ENCODE data around the gene RIMS4. TPM values are rescaled to one million over a fixed set of nuclear protein-coding genes. Genes with fewer than 3 reads are reported as not detected.

Gene RIMS4
- total and polyA plus RNA-seq, 10 of the 15 experiments (the other 5 are each of a cell fraction or from before 2014, with no cell fraction given): under 0.01 to 0.07 (median 0.05) TPM; not detected in 5

DNA sequence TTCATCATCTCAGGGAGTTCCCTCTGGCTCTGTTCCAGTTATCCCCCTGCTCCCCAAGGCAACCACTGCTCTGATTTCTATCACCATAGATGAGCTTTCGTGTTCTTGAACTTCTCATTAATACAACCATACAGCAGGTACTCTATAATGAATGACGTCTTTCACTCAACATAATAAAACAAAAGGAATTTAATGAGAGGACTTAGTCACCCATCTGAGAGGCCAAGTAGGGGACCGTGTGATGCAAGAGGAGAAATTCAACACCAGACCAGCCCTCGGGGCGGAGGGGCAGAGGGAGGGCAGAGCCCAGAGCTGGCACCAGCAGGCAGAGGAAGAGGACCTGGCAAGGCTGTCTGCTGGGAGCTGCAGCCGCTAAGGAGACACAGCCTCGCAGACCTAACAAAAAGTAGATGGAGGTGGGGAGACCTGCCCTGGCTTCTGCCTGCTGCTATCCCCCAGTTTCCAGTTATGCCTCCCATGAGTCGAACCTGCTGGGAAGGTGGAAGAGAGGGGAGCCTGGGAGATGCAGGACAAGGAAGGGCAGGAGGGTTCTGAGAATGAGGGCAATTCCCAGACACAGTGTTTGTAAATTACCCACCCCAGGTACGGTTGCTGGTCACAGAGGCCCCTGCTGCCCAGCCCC lies 81.4 kb downstream of the RIMS4 start:
- Histone ChIP-seq H3K4me2 (ENCODE audit: control insufficient read depth, insufficient read depth) (no peak overlapping the region), H3K36me3 (ENCODE audit: control insufficient read depth in 2 of 2, insufficient read depth in 2 of 2, low read length in 1 of 2) (no peaks in the 10 kb centered on the region), H3K4me1 (ENCODE audit: control insufficient read depth, insufficient read depth, low read length) (peaks cover 7% of the 10 kb centered on the region), H3K27ac (ENCODE audit: control insufficient read depth, insufficient read depth) (no peak overlapping the region), H2AFZ (ENCODE audit: control insufficient read depth, low read depth, low read length) (no peak overlapping the region), H3K4me3 (no peak overlapping the region), H4K20me1 (ENCODE audit: control insufficient read depth, insufficient read depth) (no peaks in the 10 kb centered on the region), H3K9ac (ENCODE audit: control insufficient read depth, insufficient read depth, low read length) (no peak overlapping the region), H3K9me3 (replicated peaks; ENCODE audit: control insufficient read depth, insufficient read depth, low read length) (no peaks in the 10 kb centered on the region; the same call in 2 of the 3 replicates), H3K27me3 (replicated peaks in 1 of 2; ENCODE audit: control insufficient read depth in 2 of 2, insufficient read depth in 2 of 2, low read length in 1 of 2) (no peaks in the 10 kb centered on the region; a peak in 1 of 4 replicates), H3K79me2 (ENCODE audit: control insufficient read depth, insufficient read depth, low read length) (no peaks in the 10 kb centered on the region)
- ChIA-PET RAD21 (ENCODE audit: unreplicated experiment) (no interaction called here), CTCF (interaction anchor here (8.2 kb wide), 1 partner anchor 45 kb away, joined by 91 read pairs; no protein-coding TSS in a partner anchor), POLR2A (no interaction called here), SMC1A (ENCODE audit: uncharacterized antibody, unreplicated experiment) (no interaction called here)
- in situ Hi-C loops (cut with MboI) (no loop called here), intact Hi-C loops (cut with micrococcal nuclease; ENCODE audit: unreplicated experiment) (no loop called here)
- ATAC-seq: no peak
- no peak for DNase-seq (ENCODE audit: low read depth, low spot score)
- WGBS (ENCODE audit: insufficient coverage, insufficient replicate concordance, low lambda C conversion rate, missing lambda C conversion rate): 21% methylated on average over 9 of the region's 9 CpGs
- TF ChIP-seq GATAD2B (conservative IDR thresholded peaks at IDR 0.05; ENCODE audit: low read depth) (no peak), GABPA (IDR thresholded peaks at IDR 0.05; ENCODE audit: low read depth) (no peak), MEF2B (IDR thresholded peaks at IDR 0.05; ENCODE audit: partially characterized antibody, poor library complexity, severe bottlenecking) (no peak), HCFC1 (IDR thresholded peaks at IDR 0.05; ENCODE audit: low read length) (no peak), POLR2A (IDR thresholded peaks at IDR 0.05; ENCODE audit: low read depth, low read length) (no peak), HDAC2 (IDR thresholded peaks at IDR 0.05) (no peak), FOXM1 (IDR thresholded peaks at IDR 0.05; ENCODE audit: low read depth, low read length) (no peak), SIX5 (IDR thresholded peaks at IDR 0.05; ENCODE audit: low read depth, low read length, severe bottlenecking) (no peak), RELA (IDR thresholded peaks at IDR 0.05; ENCODE audit: borderline replicate concordance, partially characterized antibody) (no peak), ZNF622 (IDR thresholded peaks at IDR 0.05) (no peak)
- TF ChIP-seq, protein P1, sequence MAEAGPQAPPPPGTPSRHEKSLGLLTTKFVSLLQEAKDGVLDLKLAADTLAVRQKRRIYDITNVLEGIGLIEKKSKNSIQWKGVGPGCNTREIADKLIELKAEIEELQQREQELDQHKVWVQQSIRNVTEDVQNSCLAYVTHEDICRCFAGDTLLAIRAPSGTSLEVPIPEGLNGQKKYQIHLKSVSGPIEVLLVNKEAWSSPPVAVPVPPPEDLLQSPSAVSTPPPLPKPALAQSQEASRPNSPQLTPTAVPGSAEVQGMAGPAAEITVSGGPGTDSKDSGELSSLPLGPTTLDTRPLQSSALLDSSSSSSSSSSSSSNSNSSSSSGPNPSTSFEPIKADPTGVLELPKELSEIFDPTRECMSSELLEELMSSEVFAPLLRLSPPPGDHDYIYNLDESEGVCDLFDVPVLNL (IDR thresholded peaks at IDR 0.05; ENCODE audit: low read depth, low read length): no peak
- no peak for FAIRE-seq
- no TSS peak for BruUV-seq (replicated peaks)
